ENCODE measurements around the gene PMF1. TPM values are rescaled to one million over a fixed set of nuclear protein-coding genes. Genes with fewer than 3 reads are reported as not detected.
"Not testable (repeated sequence)": the region's sequence is repeated elsewhere in the genome, so short reads cannot be mapped to it uniquely, and the experiment has no call there.

PMF1 gene
- total RNA-seq, 1 experiment from 2014 or later: 127 TPM

- peak; percentile 100 for DNase-seq (ENCODE audit: low spot score)
- in situ Hi-C loops (cut with HindIII; ENCODE audit: low sequenced_read_pairs): no loop called here
Observed at GRCh38 chr1:156193488-156194299, 19.1 kb upstream of the PMF1 start, which contains the start of gene SLC25A44. Gene SLC25A44 (plus strand): TSS chr1:156194104. CDS start chr1:156199848, 5,744 bp downstream.

DNA sequence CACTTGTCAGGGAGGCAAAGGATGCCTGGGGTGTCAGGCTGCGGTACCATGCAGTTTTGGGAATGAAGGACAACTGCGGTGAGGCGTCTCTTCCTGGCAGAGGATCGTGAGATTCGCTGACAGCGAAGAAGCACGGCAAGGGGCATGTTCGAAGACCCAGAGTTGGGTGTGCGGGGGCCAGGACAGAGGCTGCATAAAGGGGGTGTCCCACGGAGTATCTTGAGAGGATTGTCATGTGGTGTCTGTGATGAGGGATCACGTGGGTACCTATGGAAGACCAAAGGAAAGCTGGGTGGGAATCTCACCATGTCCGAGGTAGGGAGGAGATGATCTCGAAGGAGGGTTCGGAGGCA, 18.5 kb upstream of the PMF1 start:
- DNase-seq (ENCODE audit: low spot score): no peak
- in situ Hi-C loops (cut with HindIII; ENCODE audit: low sequenced_read_pairs): no loop called here

- in situ Hi-C loops (cut with HindIII; ENCODE audit: low sequenced_read_pairs): no loop called here
- no peak for DNase-seq (ENCODE audit: low spot score)
Observed at GRCh38 chr1:156195853-156196252, 17.0 kb upstream of the PMF1 start.

- no peak for DNase-seq (ENCODE audit: low spot score)
- in situ Hi-C loops (cut with HindIII; ENCODE audit: low sequenced_read_pairs): no loop called here
Observed at GRCh38 chr1:156196445-156196844, 16.4 kb upstream of the PMF1 start.

- DNase-seq (ENCODE audit: low spot score): no peak
- in situ Hi-C loops (cut with HindIII; ENCODE audit: low sequenced_read_pairs): no loop called here
Observed at GRCh38 chr1:156198831-156199349, 13.9 kb upstream of the PMF1 start.

- no peak for DNase-seq (ENCODE audit: low spot score)
- in situ Hi-C loops (cut with HindIII; ENCODE audit: low sequenced_read_pairs): no loop called here
Observed at GRCh38 chr1:156200044-156200443, 12.8 kb upstream of the PMF1 start.

- in situ Hi-C loops (cut with HindIII; ENCODE audit: low sequenced_read_pairs): no loop called here
- no peak for DNase-seq (ENCODE audit: low spot score)
Observed at GRCh38 chr1:156203331-156203730, 9.5 kb upstream of the PMF1 start.

GRCh38 chr1:156204686-156205085, 8.1 kb upstream of the PMF1 start:
- DNase-seq (ENCODE audit: low spot score): no peak

GRCh38 chr1:156211243-156211642, 1.6 kb upstream of the PMF1 start:
- no peak for DNase-seq (ENCODE audit: low spot score)
- in situ Hi-C loops (cut with HindIII; ENCODE audit: low sequenced_read_pairs): no loop called here

More at GRCh38 chr1:156204686-156205085, 8.1 kb upstream of the PMF1 start:
- in situ Hi-C loops (cut with HindIII; ENCODE audit: low sequenced_read_pairs): no loop called here

DNA sequence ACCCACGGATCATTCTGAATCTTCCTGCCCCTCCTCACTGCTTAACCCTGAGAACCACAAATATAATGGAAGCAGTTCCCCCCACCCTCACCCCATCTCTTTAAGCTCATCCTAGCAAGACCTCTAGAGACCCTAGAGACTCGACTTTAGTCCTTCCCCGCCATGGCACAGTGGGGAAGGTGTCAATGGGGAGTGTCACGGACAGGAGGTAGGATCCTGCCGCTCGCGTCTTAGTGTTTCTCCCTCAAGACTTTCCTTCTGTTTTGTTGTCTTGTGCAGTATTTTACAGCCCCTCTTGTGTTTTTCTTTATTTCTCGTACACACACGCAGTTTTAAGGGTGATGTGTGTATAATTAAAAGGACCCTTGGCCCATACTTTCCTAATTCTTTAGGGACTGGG, 677 bp upstream of the PMF1 start:
- in situ Hi-C loops (cut with HindIII; ENCODE audit: low sequenced_read_pairs): no loop called here
- DNase-seq (ENCODE audit: low spot score): no peak

DNA sequence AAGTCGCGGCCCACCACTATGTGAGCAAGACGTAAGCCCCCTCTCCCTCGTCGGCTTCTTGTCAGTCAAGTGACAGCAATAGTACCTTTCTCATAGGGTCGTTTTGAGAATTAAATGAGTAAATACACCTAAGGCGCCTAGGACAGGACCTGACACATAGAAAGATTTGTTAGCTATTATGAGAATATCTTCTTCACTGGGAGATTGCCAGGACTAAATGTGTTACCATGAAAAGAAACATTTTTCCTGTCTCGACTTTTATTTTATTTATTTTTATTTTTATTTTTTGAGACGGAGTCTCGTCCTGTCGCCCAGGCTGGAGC, 798 bp downstream of the PMF1 start:
- no peak for DNase-seq (ENCODE audit: low spot score)

DNA sequence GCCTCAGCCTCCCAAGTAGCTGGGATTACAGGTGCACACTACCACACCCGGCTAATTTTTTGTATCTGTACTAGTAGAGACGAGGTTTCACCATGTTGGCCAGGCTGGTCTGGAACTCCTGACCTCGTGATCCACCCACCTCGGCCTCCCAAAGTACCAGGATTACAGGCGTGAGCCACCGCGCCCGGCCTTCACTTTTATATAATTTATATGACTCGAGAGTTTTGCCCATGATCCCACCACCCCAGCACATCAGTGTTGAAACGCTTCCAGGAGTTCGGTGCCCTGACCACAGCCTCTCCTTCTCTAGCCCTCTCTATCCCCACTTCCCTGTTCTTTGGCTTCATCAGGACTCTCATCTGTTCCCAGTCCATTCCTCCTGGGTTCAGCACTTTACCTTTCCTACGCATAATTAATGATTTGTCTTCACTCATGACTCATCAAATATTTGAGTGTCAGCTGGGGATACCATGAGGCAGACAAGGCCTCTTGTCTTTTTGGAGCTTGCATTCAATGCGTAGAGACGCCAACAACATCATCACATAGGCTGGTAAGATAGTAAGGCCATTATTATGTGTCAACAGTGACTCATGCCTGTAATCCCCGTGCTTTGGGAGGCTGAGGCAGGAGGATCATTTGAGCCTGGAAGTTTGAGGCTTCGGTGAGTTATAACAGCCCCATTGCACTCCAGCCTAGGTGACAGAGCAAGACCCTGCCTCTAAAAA, 1.4 kb downstream of the PMF1 start:
- no peak for DNase-seq (ENCODE audit: low spot score)
- in situ Hi-C loops (cut with HindIII; ENCODE audit: low sequenced_read_pairs): no loop called here

More for the DNA sequence above, 798 bp downstream of the PMF1 start:
- in situ Hi-C loops (cut with HindIII; ENCODE audit: low sequenced_read_pairs): no loop called here

DNA sequence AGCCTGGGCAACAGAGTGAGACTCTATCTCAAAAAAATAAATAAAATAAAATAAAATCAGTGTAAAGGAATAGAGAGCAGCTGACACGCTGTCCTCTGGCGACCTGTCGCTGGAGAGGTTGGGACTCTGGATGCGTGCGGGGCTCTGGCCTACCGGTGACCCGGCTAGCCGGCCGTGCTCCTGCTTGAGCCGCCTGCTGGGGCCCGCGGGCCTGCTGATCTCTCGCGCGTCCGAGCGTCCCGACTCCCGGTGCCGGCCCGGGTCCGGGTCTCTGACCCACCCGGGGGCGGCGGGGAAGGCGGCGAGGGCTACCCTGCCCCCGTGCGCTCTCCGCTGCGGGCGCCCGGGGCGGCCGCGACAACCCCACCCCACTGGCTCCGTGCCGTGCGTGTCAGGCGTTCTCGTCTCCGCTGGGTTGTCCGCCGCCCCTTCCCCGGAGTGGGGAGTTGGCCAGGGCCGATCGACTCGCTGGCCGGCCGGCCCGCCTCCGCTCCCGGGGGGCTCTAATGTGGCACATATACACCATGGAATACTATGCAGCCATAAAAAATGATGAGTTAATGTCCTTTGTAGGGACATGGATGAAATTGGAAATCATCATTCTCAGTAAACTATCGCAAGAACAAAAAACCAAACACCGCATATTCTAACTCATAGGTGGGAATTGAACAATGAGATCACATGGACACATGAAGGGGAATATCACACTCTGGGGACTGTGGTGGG, 3.7 kb downstream of the PMF1 start:
- in situ Hi-C loops (cut with HindIII; ENCODE audit: low sequenced_read_pairs); DNase-seq (ENCODE audit: low spot score): not testable (repeated sequence)

DNA sequence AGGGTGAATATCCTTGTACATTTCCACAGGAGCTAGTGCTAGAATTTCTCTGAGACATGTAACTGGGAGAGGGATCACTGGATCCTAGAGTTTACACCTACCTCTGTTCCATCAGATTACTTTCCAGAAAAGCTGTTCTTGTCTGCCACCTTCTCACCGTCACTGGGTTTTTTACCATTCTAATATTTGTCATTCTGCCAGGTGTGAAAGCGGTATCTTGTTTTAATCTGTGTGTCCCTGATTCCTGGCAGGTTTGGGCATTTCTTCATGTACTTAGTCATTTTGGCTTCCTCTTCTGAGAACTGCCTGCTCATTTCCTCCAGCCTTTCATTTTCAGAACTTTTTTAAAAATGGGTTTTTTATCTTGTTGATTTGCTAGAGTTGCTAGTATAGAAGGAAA, 5.1 kb downstream of the PMF1 start:
- no peak for DNase-seq (ENCODE audit: low spot score)
- in situ Hi-C loops (cut with HindIII; ENCODE audit: low sequenced_read_pairs): no loop called here

DNA sequence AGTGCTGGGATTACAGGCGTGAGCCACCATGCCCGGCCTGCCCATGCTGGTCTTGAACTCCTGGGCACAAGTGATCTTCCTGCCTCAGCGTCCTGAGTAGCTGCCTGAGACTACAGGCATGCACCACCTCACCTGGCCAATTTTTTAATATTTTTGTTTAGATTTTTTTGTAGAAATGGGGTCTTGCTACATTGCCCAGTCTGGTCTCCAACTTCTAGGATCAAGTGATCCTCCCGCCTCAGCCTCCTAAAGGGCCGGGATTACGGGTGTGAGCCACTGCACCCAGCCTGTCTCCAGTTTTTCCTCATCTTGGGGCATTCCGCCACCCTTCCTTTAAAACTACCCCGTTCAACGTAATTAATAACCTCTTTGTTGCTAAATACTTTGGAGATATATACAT, 7.4 kb downstream of the PMF1 start:
- DNase-seq (ENCODE audit: low spot score): no peak
- in situ Hi-C loops (cut with HindIII; ENCODE audit: low sequenced_read_pairs): loop anchor here (10.0 kb wide), 1 partner anchor 85 kb away; no protein-coding TSS in a partner anchor

DNA sequence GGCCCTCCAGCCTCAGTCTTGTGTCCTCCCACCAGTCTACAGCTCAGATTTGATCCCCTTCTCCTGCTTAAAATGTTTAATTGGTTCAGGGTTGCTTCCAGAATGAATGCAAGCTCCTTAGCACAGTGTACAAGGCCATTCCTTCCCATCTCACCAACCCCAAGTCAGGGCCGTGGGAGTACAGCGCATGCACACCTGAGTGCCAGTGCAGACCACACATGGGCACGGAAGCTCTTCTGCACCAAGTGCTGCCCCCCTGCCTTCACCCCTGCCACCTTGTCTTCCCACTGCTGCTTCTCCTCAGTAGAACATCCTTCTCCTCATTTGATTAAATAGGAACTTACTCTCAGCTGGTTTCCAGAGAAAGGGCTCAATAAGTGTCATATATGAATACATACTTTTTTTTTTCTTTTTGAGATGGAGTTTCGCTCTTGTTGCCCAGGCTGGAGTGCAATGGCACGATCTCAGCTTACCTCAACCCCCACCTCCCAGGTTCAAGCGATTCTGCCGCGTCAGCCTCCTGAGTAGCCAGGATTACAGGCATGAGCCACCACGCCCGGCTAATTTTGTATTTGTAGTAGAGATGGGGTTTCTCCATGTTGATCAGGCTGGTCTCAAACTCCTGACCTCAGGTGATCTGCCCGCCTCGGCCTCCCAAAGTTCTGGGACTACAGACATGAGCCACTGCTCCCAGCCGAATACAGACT, 9.3 kb downstream of the PMF1 start:
- in situ Hi-C loops (cut with HindIII; ENCODE audit: low sequenced_read_pairs): loop anchor here (10.0 kb wide), 1 partner anchor 87 kb away; no protein-coding TSS in a partner anchor

GRCh38 chr1:156225677-156226014, 12.8 kb downstream of the PMF1 start:
- in situ Hi-C loops (cut with HindIII; ENCODE audit: low sequenced_read_pairs): loop anchor here (10.0 kb wide), 1 partner anchor 91 kb away; no protein-coding TSS in a partner anchor
- DNase-seq (ENCODE audit: low spot score): no peak

More for the DNA sequence above, 9.3 kb downstream of the PMF1 start:
- DNase-seq (ENCODE audit: low spot score): no peak

DNA sequence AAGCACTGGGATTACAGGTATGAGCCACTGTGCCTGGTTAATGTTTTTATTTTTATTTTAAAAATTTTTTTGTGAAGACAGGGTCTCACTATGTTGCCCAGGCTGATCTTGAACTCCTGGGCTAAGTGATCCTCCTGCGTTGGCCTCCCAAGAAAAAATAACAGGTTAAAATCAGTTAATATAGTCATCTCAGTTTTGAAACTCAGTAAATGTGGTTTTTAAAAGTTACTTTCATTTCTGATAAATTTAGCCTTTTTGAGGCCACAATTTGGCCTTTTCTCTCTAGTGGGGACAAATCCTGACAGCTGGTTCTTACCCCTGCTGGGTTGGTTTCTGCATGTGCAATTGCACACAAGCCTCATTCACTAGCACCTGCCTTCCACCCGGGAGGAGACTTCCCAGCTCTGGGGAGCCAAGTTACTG, 13.3 kb downstream of the PMF1 start:
- DNase-seq (ENCODE audit: low spot score): no peak
- in situ Hi-C loops (cut with HindIII; ENCODE audit: low sequenced_read_pairs): loop anchor here (10.0 kb wide), 1 partner anchor 91 kb away; no protein-coding TSS in a partner anchor

GRCh38 chr1:156226782-156227181, 14.0 kb downstream of the PMF1 start:
- no peak for DNase-seq (ENCODE audit: low spot score)
- in situ Hi-C loops (cut with HindIII; ENCODE audit: low sequenced_read_pairs): loop anchor here (10.0 kb wide), 1 partner anchor 92 kb away; no protein-coding TSS in a partner anchor

All from G401 (cell line).